Measurements from ENCODE around the gene UGT1A3.

DNA sequence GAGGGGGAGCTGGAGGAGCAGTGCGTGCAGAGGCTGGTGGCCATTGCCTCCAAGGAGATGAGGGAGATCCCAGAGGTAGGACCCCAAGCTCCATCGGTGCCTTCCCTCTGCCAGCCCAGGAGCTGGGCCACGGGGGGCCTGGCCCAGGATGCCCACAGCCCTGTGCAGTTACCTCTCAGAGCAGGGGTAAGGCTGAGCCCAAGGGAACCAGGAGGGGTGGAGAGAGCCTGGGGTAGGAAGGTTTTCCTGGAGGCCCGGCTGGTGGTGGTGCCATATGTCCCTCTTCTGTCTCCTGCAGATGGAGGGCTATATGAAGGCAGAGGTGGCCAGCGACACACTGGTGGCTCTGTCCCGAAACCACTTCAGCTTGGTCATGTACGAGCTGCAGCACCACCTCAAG, 60.7 kb downstream of the UGT1A3 start:
- TF ChIP-seq TAF1 (IDR thresholded peaks at IDR 0.05; ENCODE audit: low read depth) (no peak), YY1 (IDR thresholded peaks at IDR 0.05; ENCODE audit: low read depth) (no peak), ZBTB7A (IDR thresholded peaks at IDR 0.05; ENCODE audit: low read depth) (no peak), RAD21 (IDR thresholded peaks at IDR 0.05; ENCODE audit: low read depth) (no peak), EGR1 (IDR thresholded peaks at IDR 0.05) (no peak)
- TF ChIP-seq, protein P1, sequence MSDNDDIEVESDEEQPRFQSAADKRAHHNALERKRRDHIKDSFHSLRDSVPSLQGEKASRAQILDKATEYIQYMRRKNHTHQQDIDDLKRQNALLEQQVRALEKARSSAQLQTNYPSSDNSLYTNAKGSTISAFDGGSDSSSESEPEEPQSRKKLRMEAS (IDR thresholded peaks at IDR 0.05): no peak
